ENCODE results near the gene PLCG2. TPM values are rescaled to one million over a fixed set of nuclear protein-coding genes. Genes with fewer than 3 reads are reported as not detected.
A peak's percentile ranks its signal among the peaks of the same experiment; 100 is the strongest.

PLCG2 gene
- total RNA-seq, 4 donors from 2014 or later: 30.5 to 243 (median 56.2) TPM

- Histone ChIP-seq H3K9me3 (no peaks in the 10 kb centered on the region), H3K4me3 (no peak overlapping the region), H3K36me3 (peaks cover 0 to 10% (median 0%) of the 10 kb centered on the region in 3 donors), H3K4me1 (no peaks in the 10 kb centered on the region), H3K27me3 (no peaks in the 10 kb centered on the region), H3K27ac (no peak overlapping the region)
- no peak for DNase-seq
- TF ChIP-seq POLR2A (IDR thresholded peaks at IDR 0.05): no peak
- no peak for TF ChIP-seq CTCF (IDR thresholded peaks at IDR 0.05)
Measured at GRCh38 chr16:81894592-81894991, 115.5 kb downstream of the PLCG2 start.

- no peak for DNase-seq
- TF ChIP-seq CTCF (IDR thresholded peaks at IDR 0.05): no peak
- TF ChIP-seq POLR2A (IDR thresholded peaks at IDR 0.05): no peak
- no peaks in the 10 kb centered on the region for H3K9me3 ChIP-seq
- H3K4me1 ChIP-seq: no peaks in the 10 kb centered on the region
- H3K27ac ChIP-seq: no peak overlapping the region
- no peaks in the 10 kb centered on the region for H3K27me3 ChIP-seq
- no peak overlapping the region for H3K4me3 ChIP-seq
- peaks cover 0 to 18% (median 0%) of the 10 kb centered on the region in 3 donors for H3K36me3 ChIP-seq
Measured at GRCh38 chr16:81896902-81897301, 117.8 kb downstream of the PLCG2 start.

- H3K27me3 ChIP-seq: no peaks in the 10 kb centered on the region
- DNase-seq: no peak
- no peaks in the 10 kb centered on the region for H3K9me3 ChIP-seq
- no peak overlapping the region for H3K4me3 ChIP-seq
- no peak for TF ChIP-seq CTCF (IDR thresholded peaks at IDR 0.05)
- no peak for TF ChIP-seq POLR2A (IDR thresholded peaks at IDR 0.05)
- no peak overlapping the region for H3K27ac ChIP-seq
- H3K36me3 ChIP-seq: peaks cover 0 to 14% (median 0%) of the 10 kb centered on the region in 3 donors
- H3K4me1 ChIP-seq: no peaks in the 10 kb centered on the region
Measured at GRCh38 chr16:81899601-81900000, 120.5 kb downstream of the PLCG2 start.

- no peaks in the 10 kb centered on the region for H3K4me1 ChIP-seq
Measured at GRCh38 chr16:81900014-81900413, 120.9 kb downstream of the PLCG2 start.

GRCh38 chr16:81900456-81900855 lies 121.4 kb downstream of the PLCG2 start:
- no peak overlapping the region for H3K27ac ChIP-seq
- peak in 1 of 3 donors; percentile 41 for DNase-seq
- no peaks in the 10 kb centered on the region for H3K27me3 ChIP-seq
- TF ChIP-seq CTCF (IDR thresholded peaks at IDR 0.05) (no peak), POLR2A (IDR thresholded peaks at IDR 0.05) (no peak)
- no peak overlapping the region for H3K4me3 ChIP-seq
- no peaks in the 10 kb centered on the region for H3K4me1 ChIP-seq
- peaks cover 0 to 14% (median 0%) of the 10 kb centered on the region in 3 donors for H3K36me3 ChIP-seq
- H3K9me3 ChIP-seq: no peaks in the 10 kb centered on the region

More at GRCh38 chr16:81900014-81900413, 120.9 kb downstream of the PLCG2 start:
- Histone ChIP-seq H3K27ac (no peak overlapping the region), H3K9me3 (no peaks in the 10 kb centered on the region), H3K4me3 (no peak overlapping the region), H3K36me3 (peaks cover 0 to 14% (median 0%) of the 10 kb centered on the region in 3 donors), H3K27me3 (no peaks in the 10 kb centered on the region)
- DNase-seq: no peak
- TF ChIP-seq POLR2A (IDR thresholded peaks at IDR 0.05): no peak
- TF ChIP-seq CTCF (IDR thresholded peaks at IDR 0.05): no peak

GRCh38 chr16:81901484-81901883 lies 122.4 kb downstream of the PLCG2 start:
- Histone ChIP-seq H3K36me3 (peaks cover 0 to 10% (median 0%) of the 10 kb centered on the region in 3 donors), H3K4me3 (no peak overlapping the region), H3K9me3 (no peaks in the 10 kb centered on the region), H3K27ac (no peak overlapping the region), H3K4me1 (no peaks in the 10 kb centered on the region), H3K27me3 (no peaks in the 10 kb centered on the region)
- TF ChIP-seq CTCF (IDR thresholded peaks at IDR 0.05) (no peak), POLR2A (IDR thresholded peaks at IDR 0.05) (no peak)
- peak in 1 of 3 donors; percentile 38 for DNase-seq

Data from Peyer's patch (tissue), 4 donors.